ENCODE data around the gene PIK3AP1. TPM values are rescaled to one million over a fixed set of nuclear protein-coding genes. Genes with fewer than 3 reads are reported as not detected.

PIK3AP1 gene
- total and polyA plus RNA-seq, 10 of the 15 experiments (the other 5 are each of a cell fraction or from before 2014, with no cell fraction given), result 26.2 to 306 (median 119) TPM

DNA sequence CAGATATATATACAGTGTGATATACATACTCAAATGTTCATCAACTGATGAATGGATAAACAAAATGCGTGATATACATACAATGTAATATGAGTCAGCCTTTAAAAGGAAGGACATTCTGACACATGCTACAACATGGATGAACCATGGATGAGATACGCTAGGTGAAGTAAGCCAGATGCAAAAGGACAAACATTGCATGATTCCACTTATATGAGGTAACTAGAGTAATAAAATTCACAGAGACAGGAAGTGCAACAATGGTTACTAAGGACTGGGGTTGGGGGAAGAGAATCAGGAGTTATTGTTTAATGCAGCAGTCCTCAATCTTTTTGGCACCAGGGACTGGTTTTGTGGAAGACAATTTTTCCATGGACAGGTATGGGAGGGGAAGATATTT, 47.3 kb upstream of the PIK3AP1 start:
- Histone ChIP-seq H4K20me1 (ENCODE audit: control insufficient read depth, insufficient read depth) (no peaks in the 10 kb centered on the region), H3K9ac (ENCODE audit: control insufficient read depth, insufficient read depth, low read length) (no peak overlapping the region), H3K9me3 (replicated peaks; ENCODE audit: control insufficient read depth, insufficient read depth, low read length) (peaks cover 4% of the 10 kb centered on the region), H3K27me3 (replicated peaks in 1 of 2; ENCODE audit: control insufficient read depth in 2 of 2, insufficient read depth in 2 of 2, low read length in 1 of 2) (no peaks in the 10 kb centered on the region), H3K4me1 (ENCODE audit: control insufficient read depth, insufficient read depth, low read length) (peaks cover 15% of the 10 kb centered on the region), H3K27ac (ENCODE audit: control insufficient read depth, insufficient read depth) (no peak overlapping the region), H3K36me3 (ENCODE audit: control insufficient read depth in 2 of 2, insufficient read depth in 2 of 2, low read length in 1 of 2) (no peaks in the 10 kb centered on the region), H3K79me2 (ENCODE audit: control insufficient read depth, insufficient read depth, low read length) (no peaks in the 10 kb centered on the region), H3K4me2 (ENCODE audit: control insufficient read depth, insufficient read depth) (no peak overlapping the region), H3K4me3 (no peak overlapping the region), H2AFZ (ENCODE audit: control insufficient read depth, low read depth, low read length) (no peak overlapping the region)
- ChIA-PET POLR2A (interaction anchor here (0.7 kb wide), 1 partner anchor 226 kb away, joined by 4 read pairs; no protein-coding TSS in a partner anchor), SMC1A (ENCODE audit: uncharacterized antibody, unreplicated experiment) (interaction anchor here (1.5 to 2.5 kb wide), 2 partner anchors 62 to 257 kb away, joined by 5 to 18 read pairs; no protein-coding TSS in a partner anchor), RAD21 (ENCODE audit: unreplicated experiment) (no interaction called here), CTCF (interaction anchor here (2.2 to 3.2 kb wide), 2 partner anchors 59 to 257 kb away, joined by 8 to 19 read pairs; no protein-coding TSS in a partner anchor)
- intact Hi-C loops (cut with micrococcal nuclease; ENCODE audit: unreplicated experiment), result no loop called here
- in situ Hi-C loops (cut with MboI), result loop anchor here (5.0 kb wide), 1 partner anchor 60 kb away; no protein-coding TSS in a partner anchor
- DNase-seq (ENCODE audit: low read depth, low spot score), result no peak
- 60% methylated on average over 2 of the region's 2 CpGs for WGBS (ENCODE audit: insufficient coverage, insufficient replicate concordance, low lambda C conversion rate, missing lambda C conversion rate)
- ATAC-seq, result no peak
- BruUV-seq (replicated peaks), result no TSS peak
- no peak for TF ChIP-seq CBFB (IDR thresholded peaks at IDR 0.05; ENCODE audit: low read depth)
- no peak for FAIRE-seq

DNA sequence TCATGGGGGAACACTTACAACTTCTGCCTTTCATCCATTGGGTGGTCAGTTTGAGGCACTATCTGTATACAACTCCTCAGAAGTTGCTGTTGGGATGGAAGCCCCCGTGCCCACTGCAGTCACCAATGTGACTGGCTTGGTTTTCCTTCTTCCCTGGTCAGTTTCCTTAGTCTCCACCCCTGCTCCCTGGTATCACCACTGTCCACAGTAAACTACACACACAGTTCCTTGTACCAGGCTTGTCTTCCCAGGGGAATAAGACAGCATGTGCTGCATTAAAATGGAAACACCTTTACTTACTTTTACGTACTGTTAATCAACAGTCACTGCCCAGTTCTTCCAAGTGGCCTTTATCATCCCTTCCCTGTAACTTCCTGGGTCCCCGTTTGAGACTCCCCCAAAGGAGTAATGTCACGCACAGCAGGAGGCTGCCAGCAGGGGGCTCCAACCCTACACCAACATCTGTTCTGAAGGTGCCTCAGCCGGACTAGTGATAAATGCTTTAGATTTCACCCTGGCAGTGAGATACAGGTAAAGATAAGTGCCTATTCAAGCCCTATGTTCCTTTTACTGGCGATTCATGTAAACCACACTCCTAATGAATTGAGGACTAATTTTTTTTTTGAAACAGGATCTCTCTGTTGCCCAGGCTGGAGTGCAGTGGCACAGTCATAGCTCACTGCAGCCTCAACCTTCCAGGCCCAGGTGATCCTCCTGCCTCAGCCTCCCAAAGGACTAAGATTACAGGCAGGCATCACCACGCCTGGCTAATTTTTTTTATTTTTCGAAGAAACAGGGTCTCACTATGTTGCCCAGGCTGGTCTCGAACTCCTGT, 45.3 kb upstream of the PIK3AP1 start:
- Histone ChIP-seq H3K27ac (ENCODE audit: control insufficient read depth, insufficient read depth) (no peak overlapping the region), H2AFZ (ENCODE audit: control insufficient read depth, low read depth, low read length) (no peak overlapping the region; the same call in 1 of the 2 replicates), H3K4me3 (no peak overlapping the region), H3K79me2 (ENCODE audit: control insufficient read depth, insufficient read depth, low read length) (no peaks in the 10 kb centered on the region), H3K9ac (ENCODE audit: control insufficient read depth, insufficient read depth, low read length) (no peak overlapping the region), H3K4me1 (ENCODE audit: control insufficient read depth, insufficient read depth, low read length) (peaks cover 15% of the 10 kb centered on the region), H3K27me3 (replicated peaks in 1 of 2; ENCODE audit: control insufficient read depth in 2 of 2, insufficient read depth in 2 of 2, low read length in 1 of 2) (no peaks in the 10 kb centered on the region), H3K9me3 (replicated peaks; ENCODE audit: control insufficient read depth, insufficient read depth, low read length) (no peaks in the 10 kb centered on the region), H3K36me3 (ENCODE audit: control insufficient read depth in 2 of 2, insufficient read depth in 2 of 2, low read length in 1 of 2) (no peaks in the 10 kb centered on the region), H3K4me2 (ENCODE audit: control insufficient read depth, insufficient read depth) (no peak overlapping the region), H4K20me1 (ENCODE audit: control insufficient read depth, insufficient read depth) (no peaks in the 10 kb centered on the region)
- ChIA-PET POLR2A (no interaction called here), SMC1A (ENCODE audit: uncharacterized antibody, unreplicated experiment) (interaction anchor here (1.2 to 1.5 kb wide), 3 partner anchors 11 to 272 kb away, joined by 3 to 5 read pairs (median 5); no protein-coding TSS in a partner anchor), CTCF (interaction anchor here (0.7 to 1.2 kb wide), 5 partner anchors 9 to 260 kb away, joined by 3 to 7 read pairs (median 5); no protein-coding TSS in a partner anchor), RAD21 (ENCODE audit: unreplicated experiment) (interaction anchor here (0.9 to 1.4 kb wide), 2 partner anchors 10 to 260 kb away, joined by 3 to 4 read pairs; no protein-coding TSS in a partner anchor)
- ATAC-seq, result peak; percentile 94
- in situ Hi-C loops (cut with MboI) (loop anchor here (5.0 kb wide), 1 partner anchor 62 kb away; no protein-coding TSS in a partner anchor), intact Hi-C loops (cut with micrococcal nuclease; ENCODE audit: unreplicated experiment) (loop anchor here (1.0 kb wide), 2 partner anchors 65 to 260 kb away; no protein-coding TSS in a partner anchor)
- no peak for DNase-seq (ENCODE audit: low read depth, low spot score)
- peak; percentile 99 for FAIRE-seq
- BruUV-seq (replicated peaks), result no TSS peak
- WGBS (ENCODE audit: insufficient coverage, insufficient replicate concordance, low lambda C conversion rate, missing lambda C conversion rate), result 16% methylated on average over 9 of the region's 9 CpGs
- TF ChIP-seq SRF (IDR thresholded peaks at IDR 0.05; ENCODE audit: low read depth in 2 of 2, low read length in 2 of 2) (no peak), RAD51 (IDR thresholded peaks at IDR 0.05) (no peak), SREBF1 (IDR thresholded peaks at IDR 0.05; ENCODE audit: low read length) (no peak), YY1 (IDR thresholded peaks at IDR 0.05; ENCODE audit: low read depth, low read length) (peak; percentile 73), FOXK2 (IDR thresholded peaks at IDR 0.05) (no peak), CREB1 (IDR thresholded peaks at IDR 0.05; ENCODE audit: low read depth) (0 out of 2 replicates have a peak, but pooled peaks have one; percentile 26), TARDBP (IDR thresholded peaks at IDR 0.05; ENCODE audit: borderline replicate concordance) (no peak), NBN (IDR thresholded peaks at IDR 0.05) (no peak)
- TF ChIP-seq, protein P1, sequence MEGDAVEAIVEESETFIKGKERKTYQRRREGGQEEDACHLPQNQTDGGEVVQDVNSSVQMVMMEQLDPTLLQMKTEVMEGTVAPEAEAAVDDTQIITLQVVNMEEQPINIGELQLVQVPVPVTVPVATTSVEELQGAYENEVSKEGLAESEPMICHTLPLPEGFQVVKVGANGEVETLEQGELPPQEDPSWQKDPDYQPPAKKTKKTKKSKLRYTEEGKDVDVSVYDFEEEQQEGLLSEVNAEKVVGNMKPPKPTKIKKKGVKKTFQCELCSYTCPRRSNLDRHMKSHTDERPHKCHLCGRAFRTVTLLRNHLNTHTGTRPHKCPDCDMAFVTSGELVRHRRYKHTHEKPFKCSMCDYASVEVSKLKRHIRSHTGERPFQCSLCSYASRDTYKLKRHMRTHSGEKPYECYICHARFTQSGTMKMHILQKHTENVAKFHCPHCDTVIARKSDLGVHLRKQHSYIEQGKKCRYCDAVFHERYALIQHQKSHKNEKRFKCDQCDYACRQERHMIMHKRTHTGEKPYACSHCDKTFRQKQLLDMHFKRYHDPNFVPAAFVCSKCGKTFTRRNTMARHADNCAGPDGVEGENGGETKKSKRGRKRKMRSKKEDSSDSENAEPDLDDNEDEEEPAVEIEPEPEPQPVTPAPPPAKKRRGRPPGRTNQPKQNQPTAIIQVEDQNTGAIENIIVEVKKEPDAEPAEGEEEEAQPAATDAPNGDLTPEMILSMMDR (IDR thresholded peaks at IDR 0.05 in 2 of 3, conservative IDR thresholded peaks at IDR 0.05 in 1 of 3; ENCODE audit: control insufficient read depth in 2 of 3, extremely low read depth in 1 of 3, insufficient read depth in 1 of 3, low read depth in 3 of 3, low read length in 3 of 3), result peak; percentile 87 to 93 (median 89)
- TF ChIP-seq, protein P2, sequence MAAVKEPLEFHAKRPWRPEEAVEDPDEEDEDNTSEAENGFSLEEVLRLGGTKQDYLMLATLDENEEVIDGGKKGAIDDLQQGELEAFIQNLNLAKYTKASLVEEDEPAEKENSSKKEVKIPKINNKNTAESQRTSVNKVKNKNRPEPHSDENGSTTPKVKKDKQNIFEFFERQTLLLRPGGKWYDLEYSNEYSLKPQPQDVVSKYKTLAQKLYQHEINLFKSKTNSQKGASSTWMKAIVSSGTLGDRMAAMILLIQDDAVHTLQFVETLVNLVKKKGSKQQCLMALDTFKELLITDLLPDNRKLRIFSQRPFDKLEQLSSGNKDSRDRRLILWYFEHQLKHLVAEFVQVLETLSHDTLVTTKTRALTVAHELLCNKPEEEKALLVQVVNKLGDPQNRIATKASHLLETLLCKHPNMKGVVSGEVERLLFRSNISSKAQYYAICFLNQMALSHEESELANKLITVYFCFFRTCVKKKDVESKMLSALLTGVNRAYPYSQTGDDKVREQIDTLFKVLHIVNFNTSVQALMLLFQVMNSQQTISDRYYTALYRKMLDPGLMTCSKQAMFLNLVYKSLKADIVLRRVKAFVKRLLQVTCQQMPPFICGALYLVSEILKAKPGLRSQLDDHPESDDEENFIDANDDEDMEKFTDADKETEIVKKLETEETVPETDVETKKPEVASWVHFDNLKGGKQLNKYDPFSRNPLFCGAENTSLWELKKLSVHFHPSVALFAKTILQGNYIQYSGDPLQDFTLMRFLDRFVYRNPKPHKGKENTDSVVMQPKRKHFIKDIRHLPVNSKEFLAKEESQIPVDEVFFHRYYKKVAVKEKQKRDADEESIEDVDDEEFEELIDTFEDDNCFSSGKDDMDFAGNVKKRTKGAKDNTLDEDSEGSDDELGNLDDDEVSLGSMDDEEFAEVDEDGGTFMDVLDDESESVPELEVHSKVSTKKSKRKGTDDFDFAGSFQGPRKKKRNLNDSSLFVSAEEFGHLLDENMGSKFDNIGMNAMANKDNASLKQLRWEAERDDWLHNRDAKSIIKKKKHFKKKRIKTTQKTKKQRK (IDR thresholded peaks at IDR 0.05; ENCODE audit: low read depth, low read length), result no peak

All from GM12878 (cell line).